Neuronal stem cell (in vitro differentiated cells): ENCODE data around the gene MACROD2.

Source experiments
- DNase-seq: peaks from one replicate; pipeline ENCODE4 v3.0.0-alpha.2; 2013; ENCODE audit warnings: low spot score
- H2AFZ ChIP-seq: one replicate; pipeline ENCODE4 v1.6.1; 2013; ENCODE audit warnings: mild to moderate bottlenecking, low read length, inconsistent platforms
- H2AK5ac ChIP-seq: 2 replicates; pipeline ENCODE4 v1.6.1; 2013; ENCODE audit warnings: low read depth, mild to moderate bottlenecking, inconsistent platforms, low read length, moderate library complexity, mixed read lengths
- H2BK120ac ChIP-seq: 2 replicates; pipeline ENCODE4 v1.6.1; 2013; ENCODE audit warnings: low read depth, mild to moderate bottlenecking, inconsistent platforms, low read length, moderate library complexity, mixed read lengths
- H2BK12ac ChIP-seq: one replicate; pipeline ENCODE4 v1.6.1; 2013; ENCODE audit warnings: low read length, inconsistent platforms
- H2BK15ac ChIP-seq: 2 replicates; pipeline ENCODE4 v1.6.1; 2013; ENCODE audit warnings: mild to moderate bottlenecking, low read length, inconsistent platforms, mixed read lengths
- H2BK5ac ChIP-seq: one replicate; pipeline ENCODE4 v1.6.1; 2013; ENCODE audit warnings: inconsistent platforms, mild to moderate bottlenecking, low read length, moderate library complexity
- H3K14ac ChIP-seq: one replicate; pipeline ENCODE4 v1.6.1; 2013; ENCODE audit warnings: low read length, inconsistent platforms
- H3K18ac ChIP-seq: 2 replicates; pipeline ENCODE4 v1.6.1; 2013; ENCODE audit warnings: low read length, inconsistent platforms
- H3K23ac ChIP-seq: 2 replicates; pipeline ENCODE4 v1.6.1; 2013; ENCODE audit warnings: low read depth, mild to moderate bottlenecking, mixed read lengths, low read length, inconsistent platforms; ENCODE audit not compliant: poor library complexity
- H3K27ac ChIP-seq: replicated peaks from 3 replicates; pipeline ENCODE4 v1.5.1; 2013; ENCODE audit warnings: low read length, inconsistent platforms
- H3K27me3 ChIP-seq, 3 experiments: 2 replicates each; pipeline ENCODE4 v1.6.1; 2013; ENCODE audit warnings: low read length in 3 of 3, mild to moderate bottlenecking in 2 of 3, inconsistent platforms in 1 of 3, low read depth in 1 of 3, mixed read lengths in 1 of 3, moderate library complexity in 1 of 3; ENCODE audit not compliant: control insufficient read depth in 3 of 3, insufficient read depth in 3 of 3
- H3K36me3 ChIP-seq, 2 donors: replicated peaks in 1 of 2; 2 replicates each; pipeline ENCODE4 v1.6.1; 2013; ENCODE audit warnings: low read length in 2 of 2; ENCODE audit not compliant: control insufficient read depth in 2 of 2, insufficient read depth in 2 of 2
- H3K4ac ChIP-seq: 2 replicates; pipeline ENCODE4 v1.6.1; 2013; ENCODE audit warnings: inconsistent platforms, mild to moderate bottlenecking, low read length, moderate library complexity
- H3K4me1 ChIP-seq, 2 donors: 1 replicate in 1 of 2; 2 replicates in 1 of 2; pipeline ENCODE4 v1.6.1; 2013; ENCODE audit warnings: low read length in 2 of 2, low read depth in 1 of 2; ENCODE audit not compliant: control insufficient read depth in 2 of 2, insufficient read depth in 1 of 2
- H3K4me2 ChIP-seq: one replicate; pipeline ENCODE4 v1.6.1; 2013; ENCODE audit warnings: mild to moderate bottlenecking, low read length, inconsistent platforms; ENCODE audit not compliant: insufficient read depth, poor library complexity, severe bottlenecking
- H3K4me3 ChIP-seq, 2 donors: 2 replicates each; pipeline ENCODE4 v1.5.1; 2013; ENCODE audit warnings: low read length in 2 of 2, mild to moderate bottlenecking in 2 of 2, inconsistent platforms in 1 of 2, moderate library complexity in 1 of 2
- H3K79me1 ChIP-seq: one replicate; pipeline ENCODE4 v1.6.1; 2013; ENCODE audit warnings: low read depth, mild to moderate bottlenecking, inconsistent platforms, low read length, moderate library complexity
- H3K9ac ChIP-seq: one replicate; pipeline ENCODE4 v1.6.1; 2013; ENCODE audit warnings: mild to moderate bottlenecking, low read depth, low read length, inconsistent platforms; ENCODE audit not compliant: poor library complexity
- H3K9me3 ChIP-seq, 2 donors: replicated peaks in 1 of 2; 2 replicates each; pipeline versions ENCODE3 to v1.6.1; 2013; ENCODE audit warnings: low read length in 2 of 2, mild to moderate bottlenecking in 2 of 2, inconsistent platforms in 1 of 2, low read depth in 1 of 2, mixed read lengths in 1 of 2, moderate library complexity in 1 of 2; ENCODE audit not compliant: control insufficient read depth in 2 of 2, insufficient read depth in 1 of 2
- H4K8ac ChIP-seq: one replicate; pipeline ENCODE4 v1.6.1; 2013; ENCODE audit warnings: low read depth, mild to moderate bottlenecking, inconsistent platforms, low read length, moderate library complexity
- H4K91ac ChIP-seq: one replicate; pipeline ENCODE4 v1.6.1; 2013; ENCODE audit warnings: low read length, low read depth, mild to moderate bottlenecking, inconsistent platforms; ENCODE audit not compliant: poor library complexity
- WGBS, 2 donors: extraction: QIAGEN DNeasy Blood & Tissue Kit; methylation state at CpG; one replicate each; pipeline ENCODE4 v1.1.7; 2013; ENCODE audit warnings: missing lambda C conversion rate in 2 of 2, mixed read lengths in 1 of 2; ENCODE audit not compliant: insufficient read length in 2 of 2, insufficient replicate concordance in 1 of 2; ENCODE audit errors: extremely low coverage in 2 of 2; 5-methylcytosine and 5-hydroxymethylcytosine counted together

Gene MACROD2

GRCh38 chr20:14583413-14583812, 588.1 kb downstream of the MACROD2 start:
- no peaks in the 10 kb centered on the region for H3K79me1 ChIP-seq
- H3K27me3 ChIP-seq = no peaks in the 10 kb centered on the region
- no peak overlapping the region for H3K4ac ChIP-seq
- H3K18ac ChIP-seq = no peak overlapping the region
- no peaks in the 10 kb centered on the region for H3K36me3 ChIP-seq
- H2AFZ ChIP-seq = no peak overlapping the region
- H4K8ac ChIP-seq = no peak overlapping the region
- H2BK120ac ChIP-seq = no peak overlapping the region
- H3K27ac ChIP-seq = no peak overlapping the region
- H2BK12ac ChIP-seq = no peak overlapping the region
- no peak overlapping the region for H4K91ac ChIP-seq
- no peak overlapping the region for H2BK5ac ChIP-seq
- no CpG with 5 or more reads among the region's 1 CpG for WGBS, 2 donors
- peaks cover 0 to 2% of the 10 kb centered on the region in 2 donors for H3K4me1 ChIP-seq
- no peak overlapping the region for H3K14ac ChIP-seq
- H3K9ac ChIP-seq = no peak overlapping the region
- H3K23ac ChIP-seq = no peak overlapping the region
- H2AK5ac ChIP-seq = no peak overlapping the region
- H3K4me2 ChIP-seq = no peak overlapping the region
- H3K4me3 ChIP-seq = no peak overlapping the region
- no peak overlapping the region for H2BK15ac ChIP-seq
- peaks cover 0 to under 1% of the 10 kb centered on the region in 2 donors for H3K9me3 ChIP-seq
- DNase-seq = no peak

- Histone ChIP-seq H4K91ac (no peak overlapping the region), H3K79me1 (no peaks in the 10 kb centered on the region), H2AK5ac (no peak overlapping the region), H3K4ac (no peak overlapping the region), H2BK120ac (no peak overlapping the region), H3K23ac (no peak overlapping the region), H2AFZ (no peak overlapping the region), H3K27ac (no peak overlapping the region), H2BK5ac (no peak overlapping the region), H3K4me3 (no peak overlapping the region), H3K27me3 (no peaks in the 10 kb centered on the region), H2BK15ac (no peak overlapping the region), H3K36me3 (no peaks in the 10 kb centered on the region), H2BK12ac (no peak overlapping the region), H4K8ac (no peak overlapping the region), H3K4me1 (no peaks in the 10 kb centered on the region), H3K14ac (no peak overlapping the region), H3K9me3 (peaks cover 2 to 3% of the 10 kb centered on the region in 2 donors), H3K18ac (no peak overlapping the region), H3K4me2 (no peak overlapping the region), H3K9ac (no peak overlapping the region)
- DNase-seq = no peak
- WGBS, 2 donors = no CpG with 5 or more reads among the region's 2 CpGs
These were observed 594.1 kb downstream of the MACROD2 start for GRCh38 chr20:14589383-14589782.

- Histone ChIP-seq H3K4me3 (no peak overlapping the region), H3K4ac (no peak overlapping the region), H3K27ac (no peak overlapping the region), H2BK120ac (no peak overlapping the region), H3K4me2 (no peak overlapping the region), H4K91ac (no peak overlapping the region), H3K79me1 (no peaks in the 10 kb centered on the region), H2AK5ac (no peak overlapping the region), H3K18ac (no peak overlapping the region), H4K8ac (no peak overlapping the region), H3K23ac (no peak overlapping the region), H3K14ac (no peak overlapping the region), H2BK15ac (no peak overlapping the region), H2AFZ (no peak overlapping the region), H2BK12ac (no peak overlapping the region), H3K9ac (no peak overlapping the region), H3K36me3 (no peaks in the 10 kb centered on the region), H3K4me1 (peaks cover 0 to 9% of the 10 kb centered on the region in 2 donors), H3K9me3 (no peaks in the 10 kb centered on the region), H3K27me3 (no peaks in the 10 kb centered on the region), H2BK5ac (no peak overlapping the region)
- no peak for DNase-seq
- WGBS, 2 donors = no CpG with 5 or more reads among the region's 8 CpGs
These were observed 599.7 kb downstream of the MACROD2 start for GRCh38 chr20:14595051-14595450.

GRCh38 chr20:14597206-14597715, 601.9 kb downstream of the MACROD2 start:
- Histone ChIP-seq H3K23ac (no peak overlapping the region), H3K9ac (no peak overlapping the region), H2BK12ac (no peak overlapping the region), H2AFZ (no peak overlapping the region), H2BK15ac (no peak overlapping the region), H2AK5ac (no peak overlapping the region), H3K9me3 (peaks cover 0 to 5% of the 10 kb centered on the region in 2 donors), H3K4me1 (peaks cover 0 to 9% of the 10 kb centered on the region in 2 donors), H3K27ac (no peak overlapping the region), H2BK5ac (no peak overlapping the region), H3K4ac (no peak overlapping the region), H3K79me1 (no peaks in the 10 kb centered on the region), H2BK120ac (no peak overlapping the region), H3K18ac (no peak overlapping the region), H4K8ac (no peak overlapping the region), H3K4me3 (no peak overlapping the region), H3K36me3 (no peaks in the 10 kb centered on the region), H4K91ac (no peak overlapping the region), H3K14ac (no peak overlapping the region), H3K27me3 (no peaks in the 10 kb centered on the region), H3K4me2 (no peak overlapping the region)
- DNase-seq = no peak
